ENCODE data around the gene TP53BP2.
A peak's percentile ranks its signal among the peaks of the same experiment; 100 is the strongest.

The TP53BP2 gene

DNA sequence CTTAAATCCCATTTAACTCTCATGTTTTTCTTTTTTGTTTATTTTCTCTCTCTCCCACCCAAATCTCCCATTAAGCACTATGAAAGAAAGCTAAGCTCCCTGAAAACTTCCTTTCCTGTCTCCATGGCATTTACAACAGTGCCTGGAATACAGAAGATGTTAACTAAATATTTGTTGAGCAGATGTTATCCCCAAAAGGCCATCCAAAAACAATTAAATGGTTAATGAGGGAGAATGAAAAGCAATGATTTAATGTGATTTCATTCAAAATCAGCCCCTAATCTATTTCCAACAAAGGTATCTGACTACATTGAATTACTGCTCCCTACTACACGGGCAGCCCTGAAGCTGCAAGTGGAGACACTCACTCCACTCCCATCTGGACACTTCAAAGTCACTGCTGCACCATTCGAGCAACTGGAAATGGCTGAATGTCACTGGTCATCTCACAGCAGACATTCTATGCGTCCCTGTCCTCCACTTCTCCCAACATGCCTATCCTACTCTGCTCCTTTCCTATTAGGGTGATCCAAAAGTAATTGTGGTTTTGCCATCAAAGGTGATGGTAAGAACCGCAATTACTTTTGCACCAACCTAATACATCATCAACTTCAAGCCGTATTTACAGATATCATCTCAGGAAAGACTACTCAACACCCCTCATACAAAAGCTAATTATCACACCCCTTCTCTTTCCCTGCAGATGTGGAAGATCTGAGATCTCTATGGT, 7.5 kb downstream of the TP53BP2 start:
- H3K4me1 ChIP-seq (ENCODE audit: low read depth, poor library complexity, severe bottlenecking) = peaks cover 71% of the 10 kb centered on the region
- TF ChIP-seq, protein P1, sequence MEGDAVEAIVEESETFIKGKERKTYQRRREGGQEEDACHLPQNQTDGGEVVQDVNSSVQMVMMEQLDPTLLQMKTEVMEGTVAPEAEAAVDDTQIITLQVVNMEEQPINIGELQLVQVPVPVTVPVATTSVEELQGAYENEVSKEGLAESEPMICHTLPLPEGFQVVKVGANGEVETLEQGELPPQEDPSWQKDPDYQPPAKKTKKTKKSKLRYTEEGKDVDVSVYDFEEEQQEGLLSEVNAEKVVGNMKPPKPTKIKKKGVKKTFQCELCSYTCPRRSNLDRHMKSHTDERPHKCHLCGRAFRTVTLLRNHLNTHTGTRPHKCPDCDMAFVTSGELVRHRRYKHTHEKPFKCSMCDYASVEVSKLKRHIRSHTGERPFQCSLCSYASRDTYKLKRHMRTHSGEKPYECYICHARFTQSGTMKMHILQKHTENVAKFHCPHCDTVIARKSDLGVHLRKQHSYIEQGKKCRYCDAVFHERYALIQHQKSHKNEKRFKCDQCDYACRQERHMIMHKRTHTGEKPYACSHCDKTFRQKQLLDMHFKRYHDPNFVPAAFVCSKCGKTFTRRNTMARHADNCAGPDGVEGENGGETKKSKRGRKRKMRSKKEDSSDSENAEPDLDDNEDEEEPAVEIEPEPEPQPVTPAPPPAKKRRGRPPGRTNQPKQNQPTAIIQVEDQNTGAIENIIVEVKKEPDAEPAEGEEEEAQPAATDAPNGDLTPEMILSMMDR (conservative IDR thresholded peaks at IDR 0.05; ENCODE audit: low read depth, low read length) = no peak
- peak overlapping the region; percentile 13; the same call in 1 of the 2 replicates for H3K4me2 ChIP-seq
- no peak overlapping the region for H3K27ac ChIP-seq
- H4K20me1 ChIP-seq (ENCODE audit: insufficient read depth) = peaks cover 22% of the 10 kb centered on the region
- H3K79me2 ChIP-seq (ENCODE audit: insufficient read depth, low read depth) = peaks cover 94% of the 10 kb centered on the region
- H3K36me3 ChIP-seq (ENCODE audit: insufficient read depth) = no peaks in the 10 kb centered on the region
- H3K27me3 ChIP-seq (ENCODE audit: insufficient read depth, low read depth) = no peaks in the 10 kb centered on the region
- no peak overlapping the region for H2AFZ ChIP-seq (ENCODE audit: low read depth)
- no peak overlapping the region for H3K9ac ChIP-seq
- H3K4me3 ChIP-seq (IDR thresholded peaks at IDR 0.05; ENCODE audit: insufficient read depth, low read depth, low read length) = no peak overlapping the region

DNA sequence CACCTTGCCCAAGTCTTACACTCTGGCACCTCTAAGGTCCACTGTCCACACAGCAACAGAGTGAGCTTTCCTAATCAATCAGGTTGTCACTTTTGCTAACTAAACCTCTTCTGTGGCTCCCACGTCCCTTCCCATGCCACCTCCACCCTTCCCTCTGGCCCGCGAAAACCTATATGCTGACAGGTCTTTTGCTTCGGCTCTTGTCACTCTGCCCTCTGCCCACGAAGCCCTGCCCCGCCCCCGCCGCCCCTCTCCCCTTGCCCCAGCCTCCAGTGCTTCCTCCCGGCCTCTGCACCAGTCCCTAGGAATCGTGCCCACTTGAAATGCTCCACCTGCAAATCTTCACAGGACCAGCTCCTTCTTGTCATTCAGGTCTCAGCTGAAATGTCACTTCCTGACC, 8.1 kb downstream of the TP53BP2 start:
- peaks cover 65% of the 10 kb centered on the region for H3K4me1 ChIP-seq (ENCODE audit: low read depth, poor library complexity, severe bottlenecking)
- H3K27me3 ChIP-seq (ENCODE audit: insufficient read depth, low read depth) = no peaks in the 10 kb centered on the region
- H3K4me2 ChIP-seq = peak overlapping the region; percentile 55
- H3K27ac ChIP-seq = peak overlapping the region; percentile 29; the same call in 1 of the 2 replicates
- no peaks in the 10 kb centered on the region for H3K36me3 ChIP-seq (ENCODE audit: insufficient read depth)
- H4K20me1 ChIP-seq (ENCODE audit: insufficient read depth) = peaks cover 26% of the 10 kb centered on the region
- H3K9ac ChIP-seq = no peak overlapping the region
- TF ChIP-seq, protein P1 (conservative IDR thresholded peaks at IDR 0.05; ENCODE audit: low read depth, low read length) = no peak
- H3K79me2 ChIP-seq (ENCODE audit: insufficient read depth, low read depth) = peaks cover 93% of the 10 kb centered on the region
- H2AFZ ChIP-seq (ENCODE audit: low read depth) = no peak overlapping the region
- H3K4me3 ChIP-seq (IDR thresholded peaks at IDR 0.05; ENCODE audit: insufficient read depth, low read depth, low read length) = no peak overlapping the region

DNA sequence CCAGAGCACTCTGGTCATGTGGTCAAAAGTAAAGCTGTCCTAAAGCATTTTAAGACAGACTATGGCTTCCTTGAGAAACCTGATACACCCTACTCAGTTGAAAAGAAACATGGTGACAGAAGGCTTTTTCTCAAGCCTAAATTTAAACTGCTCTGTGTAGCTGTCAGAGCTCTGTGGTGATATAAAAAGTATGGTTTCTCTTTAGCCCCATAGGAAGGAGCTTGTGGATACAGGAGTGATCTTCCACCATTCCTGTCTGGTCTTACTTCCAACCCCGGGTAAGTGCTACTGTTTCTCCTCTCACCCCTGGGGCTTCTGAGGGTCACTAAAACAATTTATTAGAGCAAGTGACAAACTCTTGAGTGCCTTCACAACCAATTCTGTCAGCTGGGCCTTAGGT, 8.5 kb downstream of the TP53BP2 start:
- no peak overlapping the region for H3K4me3 ChIP-seq (IDR thresholded peaks at IDR 0.05; ENCODE audit: insufficient read depth, low read depth, low read length)
- no peak overlapping the region for H3K9ac ChIP-seq
- no peaks in the 10 kb centered on the region for H3K27me3 ChIP-seq (ENCODE audit: insufficient read depth, low read depth)
- TF ChIP-seq, protein P1 (conservative IDR thresholded peaks at IDR 0.05; ENCODE audit: low read depth, low read length) = no peak
- H4K20me1 ChIP-seq (ENCODE audit: insufficient read depth) = peaks cover 26% of the 10 kb centered on the region
- peaks cover 90% of the 10 kb centered on the region for H3K79me2 ChIP-seq (ENCODE audit: insufficient read depth, low read depth)
- H3K36me3 ChIP-seq (ENCODE audit: insufficient read depth) = no peaks in the 10 kb centered on the region
- peak overlapping the region; percentile 29; the same call in 1 of the 2 replicates for H3K27ac ChIP-seq
- H2AFZ ChIP-seq (ENCODE audit: low read depth) = no peak overlapping the region
- peaks cover 64% of the 10 kb centered on the region for H3K4me1 ChIP-seq (ENCODE audit: low read depth, poor library complexity, severe bottlenecking)
- peak overlapping the region; percentile 55 for H3K4me2 ChIP-seq

DNA sequence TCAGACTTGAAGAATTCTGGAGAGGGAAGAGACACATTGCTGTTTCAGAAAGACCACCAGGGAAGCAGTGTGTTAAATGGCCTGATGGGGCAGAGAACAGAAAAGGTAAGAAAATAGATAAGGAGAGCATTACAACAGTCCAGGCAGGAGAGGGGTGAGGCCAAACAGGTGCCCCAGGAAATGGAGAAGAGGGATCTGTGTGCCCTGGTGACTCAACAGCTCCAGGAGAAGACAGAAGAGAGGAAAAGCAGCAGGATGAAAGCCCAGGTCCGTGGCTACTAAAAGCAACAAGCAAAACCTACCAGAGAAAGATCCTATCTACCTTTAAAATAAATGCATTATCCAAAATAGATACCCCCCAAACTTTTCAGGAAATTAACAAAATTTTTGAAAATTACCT, 9.2 kb downstream of the TP53BP2 start:
- H3K36me3 ChIP-seq (ENCODE audit: insufficient read depth) = no peaks in the 10 kb centered on the region
- no peak overlapping the region for H3K9ac ChIP-seq
- H3K4me2 ChIP-seq = peak overlapping the region; percentile 55
- no peak overlapping the region for H3K27ac ChIP-seq
- H3K79me2 ChIP-seq (ENCODE audit: insufficient read depth, low read depth) = peaks cover 84% of the 10 kb centered on the region
- no peak overlapping the region for H2AFZ ChIP-seq (ENCODE audit: low read depth)
- no peak overlapping the region for H3K4me3 ChIP-seq (IDR thresholded peaks at IDR 0.05; ENCODE audit: insufficient read depth, low read depth, low read length)
- no peaks in the 10 kb centered on the region for H3K27me3 ChIP-seq (ENCODE audit: insufficient read depth, low read depth)
- TF ChIP-seq, protein P1 (conservative IDR thresholded peaks at IDR 0.05; ENCODE audit: low read depth, low read length) = no peak
- H4K20me1 ChIP-seq (ENCODE audit: insufficient read depth) = peaks cover 28% of the 10 kb centered on the region
- H3K4me1 ChIP-seq (ENCODE audit: low read depth, poor library complexity, severe bottlenecking) = peaks cover 69% of the 10 kb centered on the region

Measured in KMS-11 (cell line).